HepG2 (cell line): ENCODE measurements around the gene NOSIP. TPM values are rescaled to one million over a fixed set of nuclear protein-coding genes. Genes with fewer than 3 reads are reported as not detected.

Experiments used
- EP300 ChIP-seq, 3 experiments: sonication (generic) in 1 of 3; formaldehyde crosslinking in 1 of 3; IDR thresholded peaks; 2 replicates each; pipeline versions ENCODE4 v1.5.1 to v1.6.1; 2011 to 2020; ENCODE audit warnings: low read depth in 2 of 3, low read length in 2 of 3, borderline replicate concordance in 1 of 3, improper control_type of control experiment in 1 of 3, mild to moderate bottlenecking in 1 of 3, missing genetic modification reagents in 1 of 3, moderate library complexity in 1 of 3
- HES4 ChIP-seq: sonication (generic); formaldehyde crosslinking; IDR thresholded peaks from 2 replicates; pipeline ENCODE4 v1.9.0; 2021; ENCODE audit warnings: mild to moderate bottlenecking, missing genetic modification reagents, borderline replicate concordance
- MBNL3 ChIP-seq: fragments of 250-450 bp; sonication (Bioruptor Pico); conservative IDR thresholded peaks from 2 replicates; pipeline ENCODE4 v1.8.0; 2022; ENCODE audit warnings: mild to moderate bottlenecking, inconsistent platforms
- MIER3 ChIP-seq: IDR thresholded peaks from 2 replicates; pipeline ENCODE4 v1.6.1; 2016; ENCODE audit warnings: missing compliant biosample characterization, borderline replicate concordance
- MTA1 ChIP-seq: sonication (generic); formaldehyde crosslinking; IDR thresholded peaks from 2 replicates; pipeline ENCODE4 v1.4.0; 2020; ENCODE audit warnings: missing genetic modification reagents, mild to moderate bottlenecking, borderline replicate concordance
- PHB2 ChIP-seq: fragments of 450-650 bp; IDR thresholded peaks from 2 replicates; pipeline ENCODE4 v1.6.1; 2018; ENCODE audit not compliant: partially characterized antibody
- PRDM10 ChIP-seq: sonication (generic); formaldehyde crosslinking; IDR thresholded peaks from 2 replicates; pipeline ENCODE4 v1.4.0; 2020; ENCODE audit warnings: low read depth, missing genetic modification reagents
- SPEN ChIP-seq: sonication (generic); formaldehyde crosslinking; IDR thresholded peaks from 2 replicates; pipeline ENCODE4 v1.5.1; 2020; ENCODE audit warnings: low read depth, mild to moderate bottlenecking, missing genetic modification reagents
- XRCC5 ChIP-seq: fragments of 200-400 bp; formaldehyde crosslinking; optimal IDR thresholded peaks from 2 replicates; pipeline ENCODE3; 2017; ENCODE audit warnings: mild to moderate bottlenecking, low read length
- ZBTB42 ChIP-seq: sonication (generic); formaldehyde crosslinking; IDR thresholded peaks from 2 replicates; pipeline ENCODE4 v1.5.0; 2020; ENCODE audit warnings: mild to moderate bottlenecking, missing genetic modification reagents
- ZMYM3 ChIP-seq: sonication (generic); formaldehyde crosslinking; IDR thresholded peaks from 2 replicates; pipeline ENCODE4 v1.5.1; 2020; ENCODE audit warnings: mild to moderate bottlenecking, missing genetic modification reagents
- ZNF12 ChIP-seq: sonication (generic); formaldehyde crosslinking; IDR thresholded peaks from 2 replicates; pipeline ENCODE4 v1.5.0; 2020; ENCODE audit warnings: missing genetic modification reagents
- ZNF207 ChIP-seq: fragments of 450-650 bp; IDR thresholded peaks from 2 replicates; pipeline ENCODE4 v1.6.1; 2016; ENCODE audit warnings: antibody characterized with exemption, borderline replicate concordance
- ZSCAN20 ChIP-seq: sonication (generic); formaldehyde crosslinking; IDR thresholded peaks from 2 replicates; pipeline ENCODE4 v1.4.0; 2020; ENCODE audit warnings: missing genetic modification reagents, mild to moderate bottlenecking, borderline replicate concordance
- polyA plus RNA-seq, 8 experiments: library from polyadenylated mRNA; depleted of rRNA in 3 of 8; stranded (reverse) in 7 of 8; unstranded in 1 of 8; fragments of >200 nt; fragmentation: Illumina TruSeq in 4 of 8; extraction: Trizol in 4 of 8; gene quantifications; 2 replicates each; pipeline versions ENCODE4 v1.2.1 to v1.2.3, GENCODE V29; 2011 to 2016; ENCODE audit warnings: low read depth in 4 of 8, missing spikeins in 1 of 8, mixed read lengths in 1 of 8; ENCODE audit not compliant: insufficient read depth in 1 of 8
- total RNA-seq, 5 experiments: library from RNA; depleted of rRNA; stranded (reverse); fragments of >200 nt; fragmentation: Illumina TruSeq; extraction: Trizol; gene quantifications; 2 replicates each; pipeline ENCODE4 v1.2.3, GENCODE V29; 2016; ENCODE audit warnings: low read depth in 1 of 5
- TF ChIP-seq, protein P1 (sequence below): sonication (generic); formaldehyde crosslinking; IDR thresholded peaks from 2 replicates; pipeline ENCODE4 v1.8.0; 2022; ENCODE audit warnings: mild to moderate bottlenecking, missing genetic modification reagents; ENCODE audit not compliant: insufficient replicate concordance
- TF ChIP-seq, protein P2 (sequence below): sonication (generic); formaldehyde crosslinking; IDR thresholded peaks from 2 replicates; pipeline ENCODE4 v1.4.0; 2020; ENCODE audit warnings: missing genetic modification reagents
- TF ChIP-seq, protein P3 (sequence below): sonication (generic); formaldehyde crosslinking; IDR thresholded peaks from 2 replicates; pipeline ENCODE4 v1.5.0; 2020; ENCODE audit warnings: mild to moderate bottlenecking, low read depth, missing genetic modification reagents, borderline replicate concordance
- TF ChIP-seq, protein P4 (sequence below): sonication (generic); formaldehyde crosslinking; IDR thresholded peaks from 2 replicates; pipeline ENCODE4 v1.4.0; 2020; ENCODE audit warnings: missing genetic modification reagents
- TF ChIP-seq, protein P5 (sequence below): sonication (generic); formaldehyde crosslinking; IDR thresholded peaks from 2 replicates; pipeline ENCODE4 v1.8.1; 2023; ENCODE audit warnings: mild to moderate bottlenecking, missing genetic modification reagents, borderline replicate concordance

NOSIP gene
- total and polyA plus RNA-seq, 2 of the 13 experiments (the other 11 are each of a cell fraction or from before 2014, with no cell fraction given): 54.3 to 78.0 TPM

GRCh38 chr19:49591731-49592485, 11.6 kb upstream of the NOSIP start (continued):
- TF ChIP-seq, protein P1, sequence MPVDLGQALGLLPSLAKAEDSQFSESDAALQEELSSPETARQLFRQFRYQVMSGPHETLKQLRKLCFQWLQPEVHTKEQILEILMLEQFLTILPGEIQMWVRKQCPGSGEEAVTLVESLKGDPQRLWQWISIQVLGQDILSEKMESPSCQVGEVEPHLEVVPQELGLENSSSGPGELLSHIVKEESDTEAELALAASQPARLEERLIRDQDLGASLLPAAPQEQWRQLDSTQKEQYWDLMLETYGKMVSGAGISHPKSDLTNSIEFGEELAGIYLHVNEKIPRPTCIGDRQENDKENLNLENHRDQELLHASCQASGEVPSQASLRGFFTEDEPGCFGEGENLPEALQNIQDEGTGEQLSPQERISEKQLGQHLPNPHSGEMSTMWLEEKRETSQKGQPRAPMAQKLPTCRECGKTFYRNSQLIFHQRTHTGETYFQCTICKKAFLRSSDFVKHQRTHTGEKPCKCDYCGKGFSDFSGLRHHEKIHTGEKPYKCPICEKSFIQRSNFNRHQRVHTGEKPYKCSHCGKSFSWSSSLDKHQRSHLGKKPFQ (CRISPR knock-in tag): no peak
- TF ChIP-seq ZNF12: no peak
- TF ChIP-seq, protein P2, sequence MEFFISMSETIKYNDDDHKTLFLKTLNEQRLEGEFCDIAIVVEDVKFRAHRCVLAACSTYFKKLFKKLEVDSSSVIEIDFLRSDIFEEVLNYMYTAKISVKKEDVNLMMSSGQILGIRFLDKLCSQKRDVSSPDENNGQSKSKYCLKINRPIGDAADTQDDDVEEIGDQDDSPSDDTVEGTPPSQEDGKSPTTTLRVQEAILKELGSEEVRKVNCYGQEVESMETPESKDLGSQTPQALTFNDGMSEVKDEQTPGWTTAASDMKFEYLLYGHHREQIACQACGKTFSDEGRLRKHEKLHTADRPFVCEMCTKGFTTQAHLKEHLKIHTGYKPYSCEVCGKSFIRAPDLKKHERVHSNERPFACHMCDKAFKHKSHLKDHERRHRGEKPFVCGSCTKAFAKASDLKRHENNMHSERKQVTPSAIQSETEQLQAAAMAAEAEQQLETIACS: no peak
- TF ChIP-seq, protein P3, sequence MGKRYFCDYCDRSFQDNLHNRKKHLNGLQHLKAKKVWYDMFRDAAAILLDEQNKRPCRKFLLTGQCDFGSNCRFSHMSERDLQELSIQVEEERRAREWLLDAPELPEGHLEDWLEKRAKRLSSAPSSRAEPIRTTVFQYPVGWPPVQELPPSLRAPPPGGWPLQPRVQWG (CRISPR knock-in tag): no peak
- no peak for TF ChIP-seq ZNF207
- TF ChIP-seq PHB2: no peak
- TF ChIP-seq, protein P4, sequence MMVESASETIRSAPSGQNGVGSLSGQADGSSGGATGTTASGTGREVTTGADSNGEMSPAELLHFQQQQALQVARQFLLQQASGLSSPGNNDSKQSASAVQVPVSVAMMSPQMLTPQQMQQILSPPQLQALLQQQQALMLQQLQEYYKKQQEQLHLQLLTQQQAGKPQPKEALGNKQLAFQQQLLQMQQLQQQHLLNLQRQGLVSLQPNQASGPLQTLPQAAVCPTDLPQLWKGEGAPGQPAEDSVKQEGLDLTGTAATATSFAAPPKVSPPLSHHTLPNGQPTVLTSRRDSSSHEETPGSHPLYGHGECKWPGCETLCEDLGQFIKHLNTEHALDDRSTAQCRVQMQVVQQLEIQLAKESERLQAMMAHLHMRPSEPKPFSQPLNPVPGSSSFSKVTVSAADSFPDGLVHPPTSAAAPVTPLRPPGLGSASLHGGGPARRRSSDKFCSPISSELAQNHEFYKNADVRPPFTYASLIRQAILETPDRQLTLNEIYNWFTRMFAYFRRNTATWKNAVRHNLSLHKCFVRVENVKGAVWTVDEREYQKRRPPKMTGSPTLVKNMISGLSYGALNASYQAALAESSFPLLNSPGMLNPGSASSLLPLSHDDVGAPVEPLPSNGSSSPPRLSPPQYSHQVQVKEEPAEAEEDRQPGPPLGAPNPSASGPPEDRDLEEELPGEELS: no peak
- TF ChIP-seq ZSCAN20 (CRISPR knock-in tag): peak; percentile 55; the same call in 1 of the 2 replicates
- no peak for TF ChIP-seq MBNL3 (CRISPR knock-in tag)
- TF ChIP-seq XRCC5: peak; percentile 29
- peak; percentile 37; the same call in 1 of the 2 replicates for TF ChIP-seq MTA1 (CRISPR knock-in tag)
- TF ChIP-seq ZBTB42 (CRISPR knock-in tag): no peak
- no peak for TF ChIP-seq MIER3 (CRISPR knock-in tag)
- TF ChIP-seq HES4 (CRISPR knock-in tag): peak; percentile 21; the same call in 1 of the 2 replicates
- TF ChIP-seq, protein P5, sequence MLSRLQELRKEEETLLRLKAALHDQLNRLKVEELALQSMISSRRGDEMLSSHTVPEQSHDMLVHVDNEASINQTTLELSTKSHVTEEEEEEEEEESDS (CRISPR knock-in tag): no peak
- TF ChIP-seq PRDM10 (CRISPR knock-in tag): no peak
- no peak for TF ChIP-seq SPEN (CRISPR knock-in tag)
- TF ChIP-seq EP300 (IDR thresholded peaks at IDR 0.05; ENCODE audit: low read depth in 2 of 2, low read length in 2 of 2): no peak
- TF ChIP-seq EP300 (CRISPR knock-in tag; IDR thresholded peaks at IDR 0.05; ENCODE audit: borderline replicate concordance): no peak
- no peak for TF ChIP-seq ZMYM3 (CRISPR knock-in tag)
